Measurements from ENCODE around the gene AIM2.
"Not testable (repeated sequence)": the region's sequence is repeated elsewhere in the genome, so short reads cannot be mapped to it uniquely, and the experiment has no call there.

DNA sequence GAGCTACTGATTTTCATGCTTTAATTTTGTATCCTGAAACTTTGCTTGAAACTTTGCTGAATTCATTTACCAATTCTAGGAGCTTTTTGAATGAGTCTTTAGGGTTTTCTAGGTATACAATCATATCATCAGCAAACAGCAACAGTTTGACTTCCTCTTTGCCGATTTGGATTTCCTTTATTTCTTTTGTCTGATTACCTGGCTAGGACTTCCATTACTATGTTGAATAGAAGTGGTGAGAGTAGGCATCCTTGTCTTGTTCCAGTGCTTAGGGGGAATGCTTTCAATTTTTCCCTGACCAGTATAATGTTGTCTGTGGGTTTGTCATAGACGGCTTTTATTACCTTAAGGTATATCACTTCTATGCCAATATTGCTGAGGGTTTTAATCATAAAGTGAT is 49.7 kb downstream of the AIM2 start:
- not testable (repeated sequence) for TF ChIP-seq EZH2 (IDR thresholded peaks at IDR 0.05; ENCODE audit: insufficient read depth, poor library complexity, severe bottlenecking); EZH2phosphoT487 (IDR thresholded peaks at IDR 0.05; ENCODE audit: insufficient read depth, low read depth)

Measured in GM23248 (cell line).